SHP77 treated with DMSO at 0.1 percent for 48 hours (cell line): ENCODE data around the gene SYNPO.

Experiments used
- DNase-seq: peaks from one replicate; lab custom pipeline; 2025; lab: John Stamatoyannopoulos, UW

The SYNPO gene

GRCh38 chr5:150640311-150641005, at the start of gene SYNPO:
Gene SYNPO (plus strand): TSS chr5:150640660. CDS start chr5:150648276, 7,616 bp downstream.
- no peak for DNase-seq

GRCh38 chr5:150590979-150591695, 49.3 kb upstream of the SYNPO start:
- DNase-seq = no peak

- no peak for DNase-seq
These were observed 46.9 kb upstream of the SYNPO start for GRCh38 chr5:150593593-150593992.

GRCh38 chr5:150593996-150594395, 46.5 kb upstream of the SYNPO start:
- no peak for DNase-seq

GRCh38 chr5:150595466-150596031, 44.9 kb upstream of the SYNPO start:
- no peak for DNase-seq

GRCh38 chr5:150596313-150596712, 44.1 kb upstream of the SYNPO start:
- no peak for DNase-seq

- no peak for DNase-seq
These were observed 43.6 kb upstream of the SYNPO start for GRCh38 chr5:150596826-150597225.

- no peak for DNase-seq
These were observed 42.5 kb upstream of the SYNPO start for GRCh38 chr5:150598006-150598405.

- DNase-seq = no peak
These were observed 41.6 kb upstream of the SYNPO start for GRCh38 chr5:150598821-150599273.

- no peak for DNase-seq
These were observed 41.2 kb upstream of the SYNPO start for GRCh38 chr5:150599281-150599680.

GRCh38 chr5:150599917-150600511, 40.4 kb upstream of the SYNPO start:
- peak; percentile 62 for DNase-seq

GRCh38 chr5:150600616-150601490, 39.6 kb upstream of the SYNPO start:
- DNase-seq = no peak

- DNase-seq = no peak
These were observed 38.7 kb upstream of the SYNPO start for GRCh38 chr5:150601491-150602345.

GRCh38 chr5:150603052-150603451, 37.4 kb upstream of the SYNPO start:
- DNase-seq = no peak

GRCh38 chr5:150603491-150603890, 37.0 kb upstream of the SYNPO start:
- DNase-seq = no peak

GRCh38 chr5:150604010-150604409, 36.5 kb upstream of the SYNPO start:
- DNase-seq = no peak

GRCh38 chr5:150604894-150605440, 35.5 kb upstream of the SYNPO start:
- no peak for DNase-seq

GRCh38 chr5:150605546-150605945, 34.9 kb upstream of the SYNPO start:
- no peak for DNase-seq

GRCh38 chr5:150606476-150606875, 34.0 kb upstream of the SYNPO start:
- no peak for DNase-seq

GRCh38 chr5:150607105-150607504, 33.4 kb upstream of the SYNPO start:
- no peak for DNase-seq
